NCI-H1417 treated with DMSO at 0.1 percent for 48 hours (cell line): Measurements from ENCODE around the gene SLK.

Experiments
- DNase-seq: peaks from one replicate; lab custom pipeline; 2025; lab: John Stamatoyannopoulos, UW

SLK gene

GRCh38 chr10:103966671-103967447 lies at the start of gene SLK:
SLK (plus strand) TSS chr10:103967140; CDS start chr10:103967746, 606 bp downstream.
- DNase-seq, result no peak

GRCh38 chr10:103917302-103918052 lies 49.5 kb upstream of the SLK start:
- no peak for DNase-seq

DNA sequence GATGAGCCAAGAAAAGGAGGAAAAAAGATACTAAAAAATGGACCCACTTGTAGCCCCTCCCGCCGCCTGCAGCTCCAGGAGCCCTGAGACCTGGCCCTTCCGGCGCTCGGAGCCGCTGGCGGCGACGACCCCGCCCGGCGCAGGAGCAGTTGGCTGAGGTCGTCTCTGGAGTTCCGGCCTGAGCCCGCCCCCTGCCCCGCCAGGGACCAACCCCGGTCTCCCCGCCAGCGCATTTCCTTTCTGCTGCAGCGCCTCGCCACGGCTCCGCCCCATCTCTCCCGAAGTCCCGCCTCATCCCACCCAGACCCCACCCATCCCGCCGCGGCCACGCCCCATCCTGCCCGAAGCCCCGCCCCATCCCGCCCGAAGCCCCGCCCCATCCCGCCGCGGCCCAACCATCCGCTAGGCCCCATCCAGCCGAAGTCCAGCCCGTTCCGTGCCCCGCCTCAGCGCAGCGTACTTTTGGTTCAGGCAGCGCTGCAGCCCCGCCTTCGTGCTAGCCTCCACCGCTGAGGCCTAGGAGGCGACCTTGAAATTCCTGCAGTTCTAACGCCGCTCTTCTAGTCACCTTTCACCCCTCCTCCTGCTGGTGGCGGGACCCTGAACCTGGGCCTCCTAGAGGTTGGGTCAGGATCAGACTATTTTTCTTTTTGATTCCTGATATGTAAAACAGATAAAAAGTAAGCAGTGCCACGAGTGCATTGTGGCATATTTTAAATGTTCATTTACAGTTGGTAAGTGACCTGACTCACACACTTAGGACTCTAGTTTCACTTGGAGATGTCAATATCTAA lies 48.7 kb upstream of the SLK start, which contains the start of gene STN1:
STN1 (minus strand) TSS at position 132 of the 794 bp plus-strand sequence. CDS start 590 bp downstream, outside the sequence.
- DNase-seq, result peak; percentile 52

DNA sequence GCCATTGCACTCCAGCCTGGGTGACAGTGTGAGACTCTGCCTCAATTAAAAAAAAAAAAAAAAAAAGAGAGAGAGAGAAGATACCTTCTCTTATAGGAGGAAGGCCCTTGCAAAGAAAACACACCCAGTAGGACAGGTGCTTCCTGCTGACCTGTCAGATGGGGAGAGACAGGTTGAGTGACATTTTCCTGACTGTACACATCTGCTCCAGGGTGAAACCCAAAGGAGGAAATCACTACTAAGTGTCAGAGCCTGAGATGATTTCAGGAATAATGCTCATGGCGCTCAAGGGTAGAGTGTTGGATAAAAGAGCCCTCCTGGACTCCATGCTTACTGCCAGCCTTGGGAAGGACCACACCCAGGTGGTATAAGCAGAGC lies 47.3 kb upstream of the SLK start:
- DNase-seq, result no peak

DNA sequence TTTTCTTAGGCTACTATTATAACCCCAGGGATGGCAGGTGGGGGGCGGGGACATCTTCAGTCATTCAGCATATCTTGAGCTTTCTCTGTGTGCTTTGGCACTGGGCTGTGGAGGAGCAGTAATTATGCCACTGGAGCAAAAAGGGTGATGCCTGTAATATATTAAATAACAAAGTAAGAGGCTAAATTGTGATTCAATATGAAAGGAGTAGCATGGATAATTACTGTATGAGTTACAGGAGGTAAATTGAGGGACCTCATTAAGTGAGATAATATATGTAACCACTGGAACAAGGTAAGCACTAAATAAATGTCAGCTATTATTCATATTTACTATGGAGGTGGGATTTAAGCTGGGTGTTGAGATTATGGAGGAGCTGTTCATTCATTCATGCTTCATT lies 45.7 kb upstream of the SLK start:
- DNase-seq, result no peak

GRCh38 chr10:103921750-103922195 lies 45.2 kb upstream of the SLK start:
- DNase-seq, result no peak

DNA sequence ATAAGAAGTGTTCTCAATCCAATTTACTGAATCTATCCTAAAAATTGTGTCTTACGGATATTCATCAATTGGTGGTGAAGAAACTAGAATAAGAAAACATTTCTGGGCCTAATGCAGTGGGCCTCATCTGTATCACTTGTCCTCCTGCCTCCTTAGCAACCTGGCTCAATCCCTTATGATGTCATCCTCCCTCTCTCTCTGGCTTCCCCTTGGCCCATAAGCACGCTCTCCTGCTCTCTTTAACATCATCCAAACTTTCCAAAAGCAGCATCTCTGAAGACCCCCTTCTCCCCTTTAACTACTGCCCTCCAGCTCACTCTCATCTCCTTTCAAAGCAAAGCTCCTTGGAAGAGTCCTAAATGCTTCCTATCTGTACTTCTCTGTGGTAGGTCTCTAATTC lies 44.3 kb upstream of the SLK start:
- DNase-seq, result no peak

GRCh38 chr10:103923502-103923901 lies 43.4 kb upstream of the SLK start:
- no peak for DNase-seq

GRCh38 chr10:103925591-103925990 lies 41.3 kb upstream of the SLK start:
- DNase-seq, result no peak

DNA sequence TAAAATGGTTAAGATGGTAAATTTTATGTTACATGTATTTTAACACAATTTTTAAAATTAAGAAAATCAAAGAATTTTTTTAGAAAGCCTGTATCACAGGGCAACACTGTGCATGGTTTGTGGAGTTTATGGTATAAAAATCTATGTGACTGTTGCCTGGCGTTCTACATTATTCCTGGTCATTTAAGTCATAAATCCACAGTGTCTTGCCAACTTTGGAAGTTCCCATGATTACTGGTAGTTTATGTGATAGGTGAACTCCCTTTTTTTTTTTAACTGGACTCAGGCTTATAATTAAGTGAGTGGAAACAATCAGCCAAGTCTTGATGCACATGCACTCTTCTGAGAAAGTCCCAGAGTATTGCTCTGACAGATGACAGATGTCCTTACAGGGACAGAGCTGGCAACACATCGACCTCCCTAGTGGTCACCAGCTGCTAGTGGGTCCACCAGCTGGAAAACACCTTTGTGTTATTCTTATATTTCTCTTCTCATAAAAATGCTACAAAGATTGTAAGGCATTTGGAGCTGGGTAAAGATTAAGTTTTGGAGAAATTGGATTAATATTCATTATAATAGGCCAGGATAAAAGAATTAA lies 40.1 kb upstream of the SLK start:
- DNase-seq, result no peak

DNA sequence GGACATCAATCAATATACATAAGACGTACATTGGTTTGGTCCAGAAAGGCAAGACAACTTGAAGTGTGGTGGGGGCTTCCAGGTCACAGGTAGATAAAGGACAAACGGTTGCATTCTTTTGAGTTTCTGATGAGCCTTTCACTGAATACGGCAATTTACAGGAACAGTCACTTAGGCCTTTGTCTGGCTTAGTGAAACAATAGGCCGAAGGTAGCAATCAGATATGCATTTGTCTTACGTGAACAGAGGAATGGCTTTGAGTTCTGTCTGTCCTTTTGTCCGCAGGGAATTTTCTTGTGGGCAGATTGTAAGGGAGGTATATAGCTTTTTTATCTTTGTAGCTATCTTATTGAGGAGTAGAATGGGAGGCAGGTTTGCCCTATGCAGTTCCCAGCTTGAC lies 38.2 kb upstream of the SLK start:
- DNase-seq, result no peak

DNA sequence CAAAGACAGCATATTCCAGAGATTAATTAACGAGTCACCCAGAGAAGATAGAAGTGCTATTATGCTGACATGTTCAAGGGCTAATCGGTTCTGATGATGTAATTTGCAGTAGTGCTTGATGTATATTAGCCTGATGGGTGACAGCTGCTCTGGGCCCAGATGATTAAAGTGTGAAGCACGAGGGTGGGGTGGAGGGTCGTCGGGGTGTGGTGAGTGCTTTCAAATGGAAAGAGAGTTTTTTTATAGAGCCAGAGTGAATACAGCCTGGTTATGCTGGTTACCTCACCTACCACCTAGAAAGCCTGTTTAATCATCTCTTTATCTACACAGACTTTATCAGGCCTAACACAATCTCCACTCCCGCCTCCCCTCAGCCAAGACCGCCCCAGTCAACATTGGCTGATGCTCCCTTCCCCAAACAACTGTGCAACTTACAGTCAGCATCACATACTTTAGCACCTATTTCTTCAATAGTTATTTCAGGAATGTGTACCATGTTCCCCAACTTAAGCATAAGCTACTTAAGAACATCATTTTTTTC lies 37.5 kb upstream of the SLK start:
- no peak for DNase-seq

GRCh38 chr10:103930449-103930848 lies 36.5 kb upstream of the SLK start:
- DNase-seq, result no peak

- DNase-seq, result no peak
Measured at GRCh38 chr10:103930881-103931280, 36.1 kb upstream of the SLK start.

DNA sequence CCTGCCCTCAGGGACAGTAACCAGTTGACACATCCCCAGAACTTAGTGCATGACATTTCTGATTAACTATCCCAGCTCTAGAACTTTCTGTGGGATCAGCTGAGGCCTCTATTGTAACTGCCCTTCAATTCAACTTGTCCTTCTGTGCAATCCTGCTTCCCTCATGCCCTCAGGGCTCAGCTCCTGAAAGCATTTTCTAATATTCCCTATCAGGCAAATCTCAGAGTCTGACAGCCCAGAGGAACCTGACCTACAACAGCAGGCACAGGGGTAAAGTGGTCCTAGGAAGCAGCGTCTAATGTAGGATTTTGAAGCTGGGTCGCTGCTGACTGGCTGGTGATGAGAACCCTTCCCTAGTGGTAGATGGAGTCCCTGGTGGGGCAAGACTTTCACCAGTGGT lies 35.3 kb upstream of the SLK start:
- no peak for DNase-seq

DNA sequence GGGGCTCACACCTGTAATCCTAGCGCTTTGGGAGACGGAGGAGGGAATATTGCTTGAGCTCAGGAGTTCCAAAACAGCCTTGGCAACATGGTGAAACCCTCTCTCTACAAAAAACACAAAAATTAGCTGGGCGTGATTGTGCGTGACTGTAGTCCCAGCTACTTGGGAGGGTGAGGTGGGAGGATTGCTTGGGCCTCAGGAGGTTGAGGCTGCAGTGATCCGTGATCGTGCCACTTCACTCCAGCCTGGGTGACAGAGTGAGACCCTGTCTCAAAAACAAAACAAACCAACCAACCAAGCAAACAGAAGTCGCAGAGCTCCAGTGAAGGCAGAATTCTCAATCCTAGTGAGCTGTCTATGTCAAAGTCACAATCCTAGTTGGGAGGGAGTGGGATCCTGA lies 34.7 kb upstream of the SLK start:
- no peak for DNase-seq

- DNase-seq, result no peak
Measured at GRCh38 chr10:103932971-103933370, 34.0 kb upstream of the SLK start.

DNA sequence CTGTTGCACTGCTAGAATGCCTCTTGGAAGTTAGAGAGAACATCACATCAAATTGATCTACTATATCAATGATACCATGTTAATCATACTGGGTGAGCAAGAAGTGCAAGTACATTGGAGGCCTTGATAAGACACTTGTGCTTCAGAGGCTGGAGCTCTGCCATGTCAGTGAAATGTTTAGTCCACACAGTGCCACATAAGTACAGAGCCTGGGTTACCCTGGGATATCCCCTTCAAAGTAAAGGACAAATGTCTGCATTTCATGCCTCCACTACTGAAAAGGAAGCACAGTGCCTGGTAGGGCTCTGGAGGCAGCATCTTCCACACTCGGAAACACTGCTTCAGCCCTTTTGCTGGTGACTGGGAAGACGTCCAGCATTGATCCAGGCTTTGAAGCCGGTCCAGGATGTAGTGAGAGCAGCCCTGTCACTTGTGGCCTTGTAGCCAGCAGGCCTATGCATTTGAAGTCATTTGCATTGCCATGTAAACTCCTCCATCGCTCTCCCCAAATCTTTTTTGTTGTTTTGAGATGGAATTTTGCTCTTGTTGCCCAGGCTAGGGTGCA lies 33.3 kb upstream of the SLK start:
- DNase-seq, result no peak

- no peak for DNase-seq
Measured at GRCh38 chr10:103934308-103934707, 32.6 kb upstream of the SLK start.

DNA sequence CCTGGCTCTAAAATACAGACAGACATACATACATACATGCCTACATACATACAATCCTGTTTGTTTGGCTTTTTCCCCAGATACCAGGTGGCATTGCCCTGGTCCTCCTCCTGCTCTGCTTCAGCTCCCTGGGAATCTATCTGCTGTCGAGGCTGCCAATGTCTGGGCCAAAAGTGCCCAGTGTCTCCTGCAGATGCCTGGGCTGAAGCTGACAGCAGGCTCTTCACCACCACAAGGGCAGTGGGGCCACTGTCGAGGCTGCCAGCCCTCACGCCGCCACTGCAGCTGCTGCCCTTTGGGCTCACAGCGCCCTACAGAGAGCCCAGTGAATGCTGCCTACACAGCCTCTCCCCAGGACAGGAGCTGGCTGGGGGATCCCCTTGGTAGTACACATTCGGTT lies 30.9 kb upstream of the SLK start:
- no peak for DNase-seq

DNA sequence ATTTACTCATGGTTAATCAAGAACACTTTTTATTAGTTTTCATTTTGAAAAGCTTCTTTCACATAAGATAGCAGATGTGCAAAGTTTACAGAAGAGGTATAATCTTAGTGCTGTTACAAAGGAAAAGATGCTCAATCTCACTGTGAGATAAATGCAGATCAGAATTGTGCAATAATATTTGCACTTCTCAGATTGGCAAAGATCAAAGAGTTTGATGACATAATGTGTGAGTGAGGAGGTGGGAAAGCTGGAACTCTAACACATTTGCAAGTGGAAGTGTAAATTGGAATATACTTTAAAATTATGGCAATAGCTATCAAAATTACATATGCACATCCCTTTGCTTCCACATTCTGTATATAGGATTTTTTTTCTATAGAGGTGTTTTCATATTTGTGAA lies 27.4 kb upstream of the SLK start:
- DNase-seq, result no peak

DNA sequence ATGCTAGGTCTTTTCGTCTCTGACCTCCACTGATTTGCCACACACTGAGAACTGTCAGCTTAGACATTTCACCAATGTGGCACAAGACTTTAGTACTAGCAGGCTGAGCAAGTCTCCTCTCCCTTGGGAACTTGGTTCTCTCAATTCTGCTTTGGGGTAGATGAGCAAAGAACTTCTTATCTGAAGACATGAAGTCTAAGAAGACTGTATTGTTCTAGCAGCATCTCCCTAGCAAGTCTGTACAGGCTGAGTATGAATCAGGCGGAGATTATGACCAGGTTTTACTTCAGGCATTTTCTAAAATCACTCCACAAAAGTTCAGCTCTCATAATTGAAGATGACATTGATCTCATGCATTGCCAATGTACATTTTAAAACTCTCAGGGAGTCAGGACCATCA lies 25.1 kb upstream of the SLK start:
- DNase-seq, result no peak
